ENCODE measurements around the gene SV2B.
A peak's percentile ranks its signal among the peaks of the same experiment; 100 is the strongest.
"Not testable (repeated sequence)": the region's sequence is repeated elsewhere in the genome, so short reads cannot be mapped to it uniquely, and the experiment has no call there.

Gene SV2B

GRCh38 chr15:91335702-91336101, 235.6 kb downstream of the SV2B start:
- no peak for DNase-seq

DNA sequence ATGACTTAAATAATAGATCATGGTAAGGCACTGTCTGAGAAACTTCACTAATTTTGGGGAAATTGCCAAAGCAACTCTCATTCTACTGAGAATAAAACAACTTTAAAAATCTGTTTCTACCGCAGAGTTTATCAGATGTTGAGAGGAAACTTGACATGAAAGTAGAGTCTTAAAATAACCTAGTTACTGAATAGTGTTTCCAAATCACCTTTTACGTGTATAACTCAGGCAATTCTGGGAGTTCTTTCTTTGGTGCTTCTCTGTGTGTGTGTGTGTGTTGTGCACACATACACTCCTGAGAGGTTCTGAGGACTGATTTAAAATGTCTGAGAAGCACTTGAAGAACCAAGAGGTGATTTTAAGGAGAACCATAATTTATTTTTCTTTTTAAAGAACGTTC, 236.6 kb downstream of the SV2B start:
- no peak for DNase-seq

DNA sequence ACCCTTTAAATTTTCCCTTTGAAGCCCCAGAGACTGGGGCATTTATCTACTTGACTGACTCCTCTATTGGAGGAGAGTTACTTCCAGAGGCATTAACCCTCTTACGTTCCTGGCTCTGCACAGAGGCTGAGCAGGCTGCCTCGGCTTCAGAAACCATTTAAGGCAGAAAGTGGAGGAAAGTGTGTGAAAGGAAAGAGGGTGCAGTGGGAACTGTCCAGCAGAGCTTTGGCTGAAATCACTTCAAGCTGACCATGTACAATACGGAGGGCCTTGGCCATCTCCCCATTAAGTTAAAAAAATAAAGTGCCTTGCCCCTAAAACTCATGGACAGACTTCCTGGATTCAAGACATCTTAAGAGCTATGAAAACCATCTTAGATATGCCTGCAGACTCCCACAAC, 238.7 kb downstream of the SV2B start:
- DNase-seq = peak; percentile 42

- no peak for DNase-seq
These were observed 242.0 kb downstream of the SV2B start for GRCh38 chr15:91342097-91342496.

- not testable (repeated sequence) for DNase-seq
These were observed 244.9 kb downstream of the SV2B start for GRCh38 chr15:91344912-91345311.

- no peak for DNase-seq
These were observed 245.7 kb downstream of the SV2B start for GRCh38 chr15:91345736-91346135.

DNA sequence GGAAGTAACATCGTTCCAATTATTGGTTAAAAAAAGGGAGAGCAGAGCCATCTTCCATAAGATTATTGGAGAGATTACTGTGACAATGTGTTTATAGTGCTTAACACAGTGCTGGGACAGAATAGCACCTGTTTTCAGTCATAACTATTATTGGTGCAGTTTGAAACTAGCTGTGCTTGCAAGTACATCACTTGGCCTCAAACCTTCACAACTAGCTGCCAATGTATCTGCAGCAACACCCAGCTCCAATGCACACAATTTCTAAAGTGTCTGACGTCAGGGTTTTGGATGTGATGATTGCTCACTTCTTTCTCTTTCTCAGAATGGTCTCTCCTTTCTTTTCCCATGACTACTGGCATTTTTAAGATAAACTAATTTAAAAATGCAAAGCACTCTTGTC, 246.2 kb downstream of the SV2B start:
- no peak for DNase-seq

DNA sequence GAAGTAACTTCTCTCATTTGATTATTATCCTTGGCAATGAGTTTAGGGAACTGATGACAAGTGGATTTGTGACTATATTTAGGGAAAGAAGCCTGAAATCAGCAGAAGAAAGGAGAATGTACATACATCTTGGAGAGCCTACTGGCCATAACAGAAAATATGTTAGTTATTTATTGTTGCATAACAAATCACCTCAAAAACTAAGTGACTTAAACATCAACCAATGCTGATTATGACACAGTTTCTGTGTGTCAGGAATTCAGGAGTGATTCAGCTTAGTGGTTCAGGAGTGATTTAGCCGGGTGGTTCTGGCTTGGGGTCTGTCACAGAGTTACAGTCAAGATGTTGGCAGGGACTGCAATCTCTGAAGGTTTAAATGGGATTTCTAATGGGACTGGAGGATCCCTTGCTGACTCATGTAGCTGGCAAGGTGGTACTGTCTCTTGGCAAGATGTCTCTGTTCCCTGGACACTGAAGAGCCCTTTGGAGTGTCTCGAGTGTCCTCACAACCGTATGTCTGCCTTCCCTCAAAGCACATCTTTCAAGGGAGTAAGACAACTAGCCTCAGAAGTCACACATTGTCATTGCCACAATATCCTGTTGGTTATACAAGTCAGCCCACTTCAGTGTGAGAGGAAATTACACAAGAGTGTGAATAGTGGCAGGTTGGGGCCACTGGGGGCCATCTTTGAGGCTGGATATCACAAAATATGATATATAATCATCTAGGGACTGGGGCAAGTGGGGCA, 248.9 kb downstream of the SV2B start:
- DNase-seq = no peak

All from OCI-M1 (cell line).